K562 (cell line): Measurements from ENCODE around the gene OR7C1.

Source experiments
- CTCF ChIP-seq, 3 experiments: IDR thresholded peaks in 2 of 3; conservative IDR thresholded peaks in 1 of 3; 2 replicates each; pipeline ENCODE4 v1.5.1; 2011 to 2012; ENCODE audit warnings: low read length in 3 of 3, mild to moderate bottlenecking in 3 of 3, control low read depth in 2 of 3, improper control_type of control experiment in 1 of 3, inconsistent platforms in 1 of 3, low read depth in 1 of 3, mixed read lengths in 1 of 3, moderate library complexity in 1 of 3; ENCODE audit not compliant: insufficient read depth in 2 of 3
- GMEB1 ChIP-seq: fragments of 250-450 bp; sonication (Bioruptor Pico); IDR thresholded peaks from 2 replicates; pipeline ENCODE4 v1.4.0; 2020; ENCODE audit warnings: mild to moderate bottlenecking
- JUN ChIP-seq, 2 experiments: sonication (generic) in 1 of 2; formaldehyde crosslinking in 1 of 2; IDR thresholded peaks; 2 replicates each; pipeline versions ENCODE4 v1.6.1 to v1.8.0; 2012 to 2022; ENCODE audit warnings: borderline replicate concordance in 2 of 2, mild to moderate bottlenecking in 2 of 2, improper control_type of control experiment in 1 of 2, low read depth in 1 of 2, low read length in 1 of 2, missing genetic modification reagents in 1 of 2

GRCh38 chr19:14770944-14771839, 63.8 kb downstream of the OR7C1 start:
- no peak for TF ChIP-seq CTCF (IDR thresholded peaks at IDR 0.05 in 2 of 3, conservative IDR thresholded peaks at IDR 0.05 in 1 of 3; ENCODE audit: insufficient read depth in 2 of 3, low read depth in 1 of 3, low read length in 3 of 3)
- TF ChIP-seq JUN (IDR thresholded peaks at IDR 0.05; ENCODE audit: borderline replicate concordance, low read depth, low read length): no peak
- TF ChIP-seq JUN (CRISPR knock-in tag; IDR thresholded peaks at IDR 0.05; ENCODE audit: borderline replicate concordance): no peak
- no peak for TF ChIP-seq GMEB1 (CRISPR knock-in tag)
